HG02973 (cell line): ENCODE results near the gene FBL.
"Not testable (repeated sequence)": the region's sequence is repeated elsewhere in the genome, so short reads cannot be mapped to it uniquely, and the experiment has no call there.

Experiments used
- ATAC-seq: cut with Tn5 transposase; IDR thresholded peaks from one replicate; pipeline ENCODE4 v1.9.1; 2021; ENCODE audit warnings: moderate library complexity; ENCODE audit not compliant: unreplicated experiment

FBL gene

DNA sequence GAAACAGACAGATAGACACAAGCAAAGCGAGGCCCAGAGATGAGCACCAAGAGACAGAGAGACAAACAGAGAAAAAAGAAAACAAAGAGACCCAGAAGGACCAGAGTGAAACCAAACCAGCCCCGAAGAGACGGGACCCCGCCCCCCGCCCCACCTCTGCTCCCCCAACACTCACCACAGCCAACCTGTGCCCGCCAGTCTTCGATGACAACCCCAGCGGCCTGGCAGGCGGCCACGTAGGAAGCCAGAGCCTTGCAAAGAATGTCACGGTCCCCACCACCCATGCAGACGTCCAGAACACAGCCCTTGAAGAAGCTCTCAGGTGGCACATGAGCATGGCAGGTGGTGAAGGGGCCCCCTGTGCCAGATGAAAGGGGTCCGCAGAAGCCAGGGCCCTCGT lies 31.3 kb upstream of the FBL start:
- ATAC-seq = not testable (repeated sequence)

DNA sequence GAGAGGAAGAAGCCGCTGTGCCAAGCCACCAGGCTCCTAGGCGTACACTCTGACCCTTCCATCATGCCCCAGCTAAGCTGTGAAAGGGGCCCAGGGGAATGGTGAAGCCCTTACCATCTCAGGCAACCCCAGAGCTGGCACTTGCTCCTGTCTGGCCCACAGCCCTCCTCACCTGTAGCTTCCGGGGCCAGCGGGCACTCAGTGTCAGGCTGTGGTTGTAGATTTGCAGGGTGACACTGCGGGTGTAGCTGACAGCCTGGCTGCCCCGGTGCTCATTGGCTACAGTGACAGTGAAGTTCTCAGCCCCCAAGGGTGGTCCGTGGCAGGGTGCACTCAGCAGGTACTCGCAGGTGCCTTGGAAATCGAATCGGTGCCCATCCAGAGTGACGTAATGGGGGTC lies 30.3 kb upstream of the FBL start:
- not testable (repeated sequence) for ATAC-seq

GRCh38 chr19:39875401-39875864 lies 29.3 kb upstream of the FBL start:
- not testable (repeated sequence) for ATAC-seq

DNA sequence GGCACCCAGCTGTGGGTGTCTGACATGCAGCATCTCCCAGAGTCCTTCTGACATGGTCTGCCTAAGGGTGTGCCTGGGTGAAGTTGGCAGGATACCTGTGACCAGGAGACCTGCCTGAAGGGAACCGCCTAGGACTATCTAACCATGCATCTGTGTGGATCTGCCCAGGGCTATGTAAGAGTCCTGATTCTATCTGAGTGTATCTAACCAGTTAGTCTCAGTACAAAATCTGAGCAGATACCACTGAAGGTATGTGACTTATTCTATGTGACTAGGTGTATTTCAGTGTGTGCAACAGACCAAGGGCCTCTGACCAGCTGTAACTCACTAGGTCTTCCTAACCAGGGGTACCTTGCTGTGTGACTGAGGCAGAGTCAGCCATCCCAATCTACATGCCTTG lies 28.2 kb upstream of the FBL start:
- ATAC-seq = no peak

- no peak for ATAC-seq
Observed at GRCh38 chr19:39873385-39873784, 27.2 kb upstream of the FBL start.

GRCh38 chr19:39871886-39872866 lies 26.0 kb upstream of the FBL start:
- no peak for ATAC-seq

- no peak for ATAC-seq
Observed at GRCh38 chr19:39871362-39871761, 25.2 kb upstream of the FBL start.

DNA sequence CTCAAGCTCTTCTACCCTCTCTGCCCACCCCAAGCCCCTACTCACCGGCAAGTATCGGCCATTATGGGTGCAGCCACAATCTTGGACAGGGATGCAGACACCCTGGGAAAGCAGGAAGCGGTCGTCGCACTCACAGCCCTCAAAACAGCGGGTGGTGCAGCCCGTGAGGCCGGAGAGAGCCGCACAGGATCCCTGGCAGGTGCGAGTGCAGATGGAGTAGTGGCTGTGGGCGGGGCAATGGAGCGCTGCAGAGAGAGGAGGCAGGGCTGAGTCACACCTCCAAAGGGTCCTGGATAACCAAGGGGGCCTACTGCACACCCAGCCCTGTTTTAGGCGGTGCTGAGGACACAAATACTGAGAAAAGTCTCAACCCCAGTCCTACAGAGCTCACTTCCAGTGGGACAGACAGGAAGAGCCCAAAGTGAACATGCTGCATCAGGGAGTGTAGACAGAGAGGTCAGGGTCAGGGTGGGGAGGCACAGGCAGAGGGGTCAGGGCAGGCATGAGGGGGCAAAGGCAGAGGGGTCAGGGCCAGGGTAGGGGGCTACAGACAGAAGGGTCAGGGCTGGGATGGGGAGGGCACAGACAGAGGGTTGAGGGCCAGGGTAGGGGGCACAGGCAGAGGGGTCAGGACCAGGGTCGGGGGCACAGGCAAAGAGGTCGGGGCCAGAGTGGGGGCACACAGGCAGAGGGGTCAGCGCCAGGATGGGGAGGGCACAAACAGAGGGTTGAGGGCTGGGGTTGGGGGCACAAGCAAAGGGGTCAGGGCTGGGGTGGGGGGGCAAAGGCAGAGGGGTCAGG lies 24.2 kb upstream of the FBL start:
- no peak for ATAC-seq

DNA sequence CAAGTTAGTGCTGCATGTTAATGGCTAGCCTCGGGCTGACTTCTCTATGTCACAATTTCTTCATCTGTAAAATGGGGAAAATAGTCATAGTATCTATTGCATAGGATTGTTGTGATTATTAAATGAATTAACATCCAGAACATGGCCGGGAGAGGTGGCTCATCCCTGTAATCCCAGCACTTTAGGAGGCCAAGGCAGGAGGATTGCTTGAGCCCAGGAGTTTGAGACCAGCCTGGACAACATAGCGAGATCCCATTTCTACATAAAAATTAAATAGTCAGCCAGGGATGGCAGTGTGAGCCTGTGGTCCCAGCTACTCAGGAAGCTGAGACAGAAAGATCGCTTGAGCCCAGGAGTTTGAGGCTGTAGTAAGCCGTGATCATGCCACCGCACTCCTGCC lies 21.8 kb upstream of the FBL start:
- no peak for ATAC-seq

- no peak for ATAC-seq
Observed at GRCh38 chr19:39867133-39867532, 21.0 kb upstream of the FBL start.

GRCh38 chr19:39865953-39866352 lies 19.8 kb upstream of the FBL start:
- no peak for ATAC-seq

DNA sequence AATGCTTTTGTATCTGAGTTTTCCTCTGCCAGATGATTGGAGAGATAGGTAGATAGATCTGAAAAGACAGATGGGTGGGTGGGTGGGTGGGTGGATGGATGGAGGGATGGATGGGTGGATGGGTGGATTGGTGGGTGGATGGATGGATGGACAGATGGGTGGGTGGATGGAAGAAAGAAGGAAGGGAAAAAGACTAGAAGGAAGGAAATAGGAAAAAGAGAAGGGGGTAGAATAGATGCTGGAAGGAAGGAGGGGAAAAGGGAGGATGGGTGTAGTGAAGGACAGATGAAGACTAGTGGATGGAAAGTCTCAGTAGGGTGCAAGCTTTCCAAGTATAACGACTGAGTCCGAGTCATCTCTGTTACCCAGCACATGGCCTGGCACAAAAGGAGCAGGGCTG lies 19.0 kb upstream of the FBL start:
- ATAC-seq = no peak

- no peak for ATAC-seq
Observed at GRCh38 chr19:39864118-39864517, 17.9 kb upstream of the FBL start.

DNA sequence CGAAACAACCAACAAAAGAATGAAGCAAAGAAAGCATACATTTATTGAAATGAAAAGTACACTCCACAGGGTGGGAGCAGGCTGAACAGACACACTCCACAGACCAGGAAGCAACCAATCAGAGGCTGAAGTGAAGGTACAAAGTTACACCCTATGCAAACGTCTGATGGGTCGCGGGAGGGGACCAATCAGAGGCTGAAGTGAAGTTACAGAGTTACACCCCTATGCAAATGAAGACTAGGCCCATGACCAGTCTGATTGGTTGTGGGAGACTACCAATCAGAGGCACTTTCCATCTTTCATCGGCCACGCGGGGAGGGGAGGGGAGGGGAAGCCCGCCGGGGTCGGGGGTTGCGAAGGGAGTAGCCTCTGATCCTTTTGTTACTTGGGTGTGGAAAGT lies 12.4 kb upstream of the FBL start:
- ATAC-seq = no peak

- ATAC-seq = no peak
Observed at GRCh38 chr19:39852882-39853281, 6.7 kb upstream of the FBL start.

DNA sequence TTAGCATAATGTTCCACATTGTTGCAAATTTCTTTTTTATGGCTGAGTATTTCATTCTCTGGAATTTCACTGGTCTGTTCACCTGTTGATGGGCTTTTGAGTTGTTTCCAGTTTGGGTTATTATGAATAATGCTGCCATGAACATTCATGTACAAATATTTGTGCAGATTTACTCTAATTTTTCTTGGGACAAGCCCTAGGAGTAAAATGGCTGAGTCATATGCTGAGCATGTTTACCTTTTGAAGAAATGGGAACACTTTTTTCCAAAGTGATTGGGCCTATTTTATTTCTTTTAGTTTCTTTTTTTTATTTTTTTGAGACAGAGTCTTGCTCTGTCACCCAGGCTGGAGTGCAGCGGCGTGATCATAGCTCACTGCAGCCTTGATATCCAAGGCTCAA lies 4.7 kb upstream of the FBL start:
- ATAC-seq = no peak

- ATAC-seq = no peak
Observed at GRCh38 chr19:39848392-39848791, 2.2 kb upstream of the FBL start.

- ATAC-seq = no peak
Observed at GRCh38 chr19:39847525-39847924, 1.3 kb upstream of the FBL start.

DNA sequence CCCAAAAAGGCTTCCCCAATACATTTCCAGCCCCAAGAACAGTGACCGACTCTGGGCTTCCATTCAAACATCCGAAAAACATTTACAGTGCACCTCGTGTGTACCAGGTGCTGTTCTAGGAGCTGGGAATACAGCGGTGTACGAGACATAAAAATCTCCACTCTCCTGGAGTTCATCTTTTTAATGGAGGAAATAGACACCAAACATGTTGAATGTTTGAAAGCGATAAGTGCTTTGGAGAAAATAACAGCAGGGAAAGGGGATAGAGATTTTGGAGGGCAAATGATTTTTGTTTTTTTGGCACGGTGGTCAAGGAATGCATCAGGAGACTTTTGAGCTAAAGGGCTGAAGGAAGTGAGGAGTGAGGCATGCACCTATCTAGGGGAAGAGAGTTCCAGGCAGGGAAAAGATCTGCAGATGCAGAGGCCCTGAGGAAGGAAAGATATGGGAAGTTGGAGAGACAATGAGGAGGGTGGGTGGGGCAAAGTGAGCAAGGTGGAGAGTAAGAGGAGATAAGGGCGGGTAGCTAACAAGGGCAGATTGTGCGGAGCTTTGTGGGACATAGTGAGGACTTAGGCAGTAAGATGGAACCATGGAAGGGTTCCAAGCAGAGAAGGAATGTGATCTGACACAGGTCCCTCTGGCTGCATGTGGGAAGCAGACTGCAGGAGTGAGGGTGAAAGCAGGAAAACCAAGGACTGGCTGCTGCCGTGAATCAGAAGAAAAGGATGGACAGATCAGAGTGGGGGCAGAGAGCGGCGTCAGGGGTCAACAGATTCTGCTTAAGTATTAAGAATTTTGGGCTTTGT lies 703 bp upstream of the FBL start:
- ATAC-seq = no peak

DNA sequence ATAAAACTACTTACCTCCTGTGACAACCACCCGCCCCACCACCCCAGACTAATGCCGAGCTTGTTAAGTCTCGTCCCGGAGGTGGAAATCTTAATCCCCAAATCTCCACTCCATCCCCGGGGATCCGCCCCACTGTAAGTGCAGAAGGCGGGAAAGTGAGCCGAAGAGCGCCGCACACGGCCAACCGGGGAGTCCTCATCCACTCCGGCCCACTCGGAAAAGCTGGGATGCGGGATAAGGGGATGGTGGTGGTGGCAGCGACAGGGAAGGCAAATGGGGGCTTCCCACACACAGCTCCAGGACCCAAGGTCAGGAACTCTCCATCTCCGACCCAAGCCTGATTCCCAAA lies 621 bp downstream of the FBL start:
- ATAC-seq = peak; percentile 8

DNA sequence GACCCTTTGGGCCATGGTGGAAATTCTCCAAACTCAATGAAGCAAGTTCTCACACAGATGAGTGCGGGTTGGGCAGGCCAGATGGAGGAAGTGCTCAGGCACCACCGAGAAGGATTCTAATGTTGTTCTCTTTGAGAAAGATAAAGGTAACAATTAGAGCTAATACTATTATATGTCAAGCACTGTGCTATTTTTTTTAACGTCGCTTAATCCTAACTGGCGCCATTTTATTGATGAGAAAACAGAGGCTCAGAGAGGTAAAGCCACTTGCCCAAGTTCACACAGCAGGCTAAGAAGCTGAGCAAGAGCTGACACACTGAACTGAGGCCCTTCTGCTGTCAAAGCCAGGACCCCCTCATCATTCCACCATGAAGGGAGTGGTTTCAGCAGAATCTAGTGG lies 1.0 kb downstream of the FBL start:
- no peak for ATAC-seq
